CD14-positive monocyte (primary cell): ENCODE measurements around the gene SMARCA2. TPM values are rescaled to one million over a fixed set of nuclear protein-coding genes. Genes with fewer than 3 reads are reported as not detected.
A peak's percentile ranks its signal among the peaks of the same experiment; 100 is the strongest.

ENCODE experiments used
- DNase-seq, 3 donors: peaks; one replicate each; pipeline ENCODE4 v3.0.0-alpha.2; 2011 to 2022
- H2AFZ ChIP-seq: 2 replicates; pipeline ENCODE4 v1.6.0; 2012; ENCODE audit warnings: mild to moderate bottlenecking, low read depth, low read length, inconsistent platforms; ENCODE audit not compliant: insufficient read depth, poor library complexity, severe bottlenecking
- H3K27ac ChIP-seq, 2 donors: 1 replicate in 1 of 2; 2 replicates in 1 of 2; pipeline ENCODE4 v1.5.1; 2012 to 2013; ENCODE audit warnings: low read length in 2 of 2, control low read depth in 1 of 2, inconsistent platforms in 1 of 2, low read depth in 1 of 2, mild to moderate bottlenecking in 1 of 2
- H3K27me3 ChIP-seq, 2 donors: one replicate each; pipeline versions ENCODE4 v1.6.0 to v1.6.1; 2011 to 2013; ENCODE audit warnings: low read length in 2 of 2; ENCODE audit not compliant: control insufficient read depth in 2 of 2, insufficient read depth in 2 of 2
- H3K36me3 ChIP-seq, 2 donors: replicated peaks in 1 of 2; 1 replicate in 1 of 2; 2 replicates in 1 of 2; pipeline versions ENCODE4 v1.5.1 to v1.6.1; 2012 to 2013; ENCODE audit warnings: low read length in 2 of 2, control low read depth in 1 of 2, inconsistent platforms in 1 of 2, mild to moderate bottlenecking in 1 of 2; ENCODE audit not compliant: insufficient read depth in 2 of 2, control insufficient read depth in 1 of 2
- H3K4me1 ChIP-seq, 2 donors: 1 replicate in 1 of 2; 2 replicates in 1 of 2; pipeline versions ENCODE4 v1.5.1 to v1.6.1; 2012 to 2013; ENCODE audit warnings: low read length in 2 of 2, control low read depth in 1 of 2, inconsistent platforms in 1 of 2, mild to moderate bottlenecking in 1 of 2, moderate library complexity in 1 of 2; ENCODE audit not compliant: insufficient read depth in 2 of 2, control insufficient read depth in 1 of 2
- H3K4me2 ChIP-seq: replicated peaks from 2 replicates; pipeline ENCODE3; 2012; ENCODE audit warnings: low read length, moderate library complexity, mild to moderate bottlenecking; ENCODE audit not compliant: poor library complexity, severe bottlenecking; ENCODE audit errors: extremely low read depth
- H3K4me3 ChIP-seq, 3 experiments: fragments of 200-600 bp in 1 of 3; sonication (generic) in 1 of 3; replicated peaks in 1 of 3; 1 replicate in 2 of 3; 2 replicates in 1 of 3; pipeline ENCODE4 v1.5.1; 2011 to 2013; ENCODE audit warnings: low read length in 3 of 3, mild to moderate bottlenecking in 3 of 3, control low read depth in 2 of 3, low read depth in 2 of 3, inconsistent platforms in 1 of 3, moderate library complexity in 1 of 3
- H3K79me2 ChIP-seq: 2 replicates; pipeline ENCODE4 v1.6.0; 2012; ENCODE audit warnings: mild to moderate bottlenecking, control low read depth, inconsistent platforms, low read length, moderate library complexity; ENCODE audit not compliant: insufficient read depth
- H3K9ac ChIP-seq: 2 replicates; pipeline ENCODE4 v1.6.0; 2017; ENCODE audit warnings: low read length, mild to moderate bottlenecking; ENCODE audit not compliant: insufficient read depth, poor library complexity, severe bottlenecking
- H3K9me3 ChIP-seq, 2 donors: replicated peaks in 1 of 2; 1 replicate in 1 of 2; 2 replicates in 1 of 2; pipeline versions ENCODE4 v1.5.1 to v1.6.1; 2012 to 2013; ENCODE audit warnings: low read length in 2 of 2, control low read depth in 1 of 2; ENCODE audit not compliant: control insufficient read depth in 1 of 2, insufficient read depth in 1 of 2
- H4K20me1 ChIP-seq: 2 replicates; pipeline ENCODE4 v1.6.0; 2012; ENCODE audit warnings: mild to moderate bottlenecking, low read length, control low read depth, moderate library complexity; ENCODE audit not compliant: insufficient read depth
- H3K27ac Mint-ChIP-seq, 7 donors: one replicate each; pipeline ENCODE4 v1.8.0; 2020; ENCODE audit warnings: mild to moderate bottlenecking in 7 of 7, mixed read lengths in 7 of 7, moderate library complexity in 6 of 7, inconsistent platforms in 2 of 7
- H3K27me3 Mint-ChIP-seq, 3 donors: one replicate each; pipeline ENCODE4 v1.8.0; 2021 to 2022; ENCODE audit warnings: low read depth in 3 of 3, mild to moderate bottlenecking in 3 of 3, mixed read lengths in 3 of 3, moderate library complexity in 3 of 3, inconsistent platforms in 1 of 3
- H3K36me3 Mint-ChIP-seq, 2 donors: one replicate each; pipeline ENCODE4 v1.8.0; 2020; ENCODE audit warnings: mixed read lengths in 2 of 2, inconsistent platforms in 1 of 2, mild to moderate bottlenecking in 1 of 2
- H3K4me1 Mint-ChIP-seq: one replicate; pipeline ENCODE4 v1.8.0; 2020; ENCODE audit warnings: mild to moderate bottlenecking, mixed read lengths
- H3K4me3 Mint-ChIP-seq, 2 donors: one replicate each; pipeline ENCODE4 v1.8.0; 2020; ENCODE audit warnings: mild to moderate bottlenecking in 2 of 2, mixed read lengths in 2 of 2, moderate library complexity in 1 of 2
- H3K9me3 Mint-ChIP-seq, 7 donors: one replicate each; pipeline ENCODE4 v1.8.0; 2020 to 2022; ENCODE audit warnings: mixed read lengths in 7 of 7, mild to moderate bottlenecking in 6 of 7, moderate library complexity in 6 of 7, inconsistent platforms in 2 of 7
- WGBS: methylation state at CpG from one replicate; pipeline ENCODE4 v1.1.5; 2013; ENCODE audit warnings: missing lambda C conversion rate; ENCODE audit not compliant: insufficient coverage; 5-methylcytosine and 5-hydroxymethylcytosine counted together
- intact Hi-C, 2 donors: fragments of 100-400 bp; cut with micrococcal nuclease; formaldehyde crosslinking; loops; one replicate each; pipeline versions ENCODE4 v1.15.0 to v1.15.1; 2023
- polyA plus RNA-seq, 3 donors: library from polyadenylated mRNA; depleted of rRNA in 1 of 3; unstranded in 2 of 3; stranded (reverse) in 1 of 3; fragments of 300-500 nt in 2 of 3; fragments of >200 nt in 1 of 3; fragmentation: Illumina TruSeq in 2 of 3; gene quantifications; 1 replicate in 2 of 3; 2 replicates in 1 of 3; pipeline ENCODE4 v1.2.3, GENCODE V29; 2012 to 2021
- TF ChIP-seq, protein P1 (sequence below): fragments of 200-600 bp; IDR thresholded peaks from one replicate; pipeline ENCODE4 v1.8.0; 2022; ENCODE audit warnings: antibody characterized with exemption, mild to moderate bottlenecking

Gene SMARCA2
- polyA plus RNA-seq, 3 donors = 11.0 to 54.7 (median 11.8) TPM

DNA sequence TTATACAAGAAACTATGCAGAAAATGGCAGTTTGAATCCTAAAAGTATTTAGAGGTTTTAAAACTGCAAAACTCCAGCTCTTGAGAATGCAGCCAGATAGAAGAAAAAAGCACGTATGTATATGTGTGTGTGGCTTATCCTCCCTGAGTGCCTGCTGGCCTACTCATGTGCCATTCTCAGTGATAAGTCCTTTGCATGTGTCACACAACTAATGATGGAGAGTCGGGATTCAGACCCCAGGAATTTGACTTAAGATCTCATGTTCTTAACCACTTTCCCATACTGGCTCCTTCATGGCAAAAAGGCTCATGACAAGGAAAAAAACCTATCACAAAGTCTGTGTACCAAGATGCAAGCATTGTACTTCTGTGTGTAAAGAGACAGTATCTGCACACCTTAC, 26.6 kb downstream of the SMARCA2 start:
- H3K36me3 Mint-ChIP-seq = peaks cover 82 to 93% of the 10 kb centered on the region in 2 donors
- Histone ChIP-seq H3K4me2 (no peak overlapping the region), H3K36me3 (peaks cover 80 to 98% of the 10 kb centered on the region in 2 donors), H3K27me3 (no peaks in the 10 kb centered on the region), H3K9ac (no peak overlapping the region), H4K20me1 (peaks cover 69% of the 10 kb centered on the region), H3K9me3 (no peaks in the 10 kb centered on the region), H2AFZ (no peak overlapping the region), H3K27ac (peak overlapping the region in 1 of 2 donors; percentile 20), H3K4me3 (no peak overlapping the region), H3K79me2 (peaks cover 15% of the 10 kb centered on the region), H3K4me1 (no peaks in the 10 kb centered on the region)
- no peak for DNase-seq
- intact Hi-C loops = no loop called here
- WGBS = no CpG with 5 or more reads among the region's 2 CpGs
- TF ChIP-seq, protein P1, sequence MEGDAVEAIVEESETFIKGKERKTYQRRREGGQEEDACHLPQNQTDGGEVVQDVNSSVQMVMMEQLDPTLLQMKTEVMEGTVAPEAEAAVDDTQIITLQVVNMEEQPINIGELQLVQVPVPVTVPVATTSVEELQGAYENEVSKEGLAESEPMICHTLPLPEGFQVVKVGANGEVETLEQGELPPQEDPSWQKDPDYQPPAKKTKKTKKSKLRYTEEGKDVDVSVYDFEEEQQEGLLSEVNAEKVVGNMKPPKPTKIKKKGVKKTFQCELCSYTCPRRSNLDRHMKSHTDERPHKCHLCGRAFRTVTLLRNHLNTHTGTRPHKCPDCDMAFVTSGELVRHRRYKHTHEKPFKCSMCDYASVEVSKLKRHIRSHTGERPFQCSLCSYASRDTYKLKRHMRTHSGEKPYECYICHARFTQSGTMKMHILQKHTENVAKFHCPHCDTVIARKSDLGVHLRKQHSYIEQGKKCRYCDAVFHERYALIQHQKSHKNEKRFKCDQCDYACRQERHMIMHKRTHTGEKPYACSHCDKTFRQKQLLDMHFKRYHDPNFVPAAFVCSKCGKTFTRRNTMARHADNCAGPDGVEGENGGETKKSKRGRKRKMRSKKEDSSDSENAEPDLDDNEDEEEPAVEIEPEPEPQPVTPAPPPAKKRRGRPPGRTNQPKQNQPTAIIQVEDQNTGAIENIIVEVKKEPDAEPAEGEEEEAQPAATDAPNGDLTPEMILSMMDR = no peak
- no peaks in the 10 kb centered on the region for H3K9me3 Mint-ChIP-seq
- H3K4me1 Mint-ChIP-seq = no peaks in the 10 kb centered on the region
- no peak overlapping the region for H3K4me3 Mint-ChIP-seq
- no peaks in the 10 kb centered on the region for H3K27me3 Mint-ChIP-seq
- H3K27ac Mint-ChIP-seq = peak overlapping the region in 1 of 7 donors; percentile 12

DNA sequence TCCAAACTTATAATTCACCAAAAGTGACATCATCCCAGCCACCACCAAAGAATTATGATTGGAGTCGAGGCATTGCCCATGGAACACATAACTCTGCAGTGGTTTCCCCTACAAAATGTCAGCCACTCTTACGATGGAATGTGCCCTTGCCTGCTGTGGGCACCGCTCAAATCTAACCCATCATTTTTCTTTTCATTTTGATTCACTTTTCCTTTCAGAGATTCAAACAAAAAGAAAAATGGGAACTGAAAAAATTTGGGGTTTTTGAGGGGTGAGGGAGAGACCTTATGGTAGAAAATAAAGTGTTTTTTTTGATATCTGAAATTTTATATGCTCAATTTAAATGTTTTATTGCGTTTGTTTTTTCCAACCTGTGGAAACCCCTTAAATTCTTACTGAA, 28.1 kb downstream of the SMARCA2 start:
- H3K4me3 Mint-ChIP-seq = no peak overlapping the region
- WGBS = 88% methylated on average over 1 of the region's 4 CpGs
- Histone ChIP-seq H3K27me3 (no peaks in the 10 kb centered on the region), H3K79me2 (peaks cover 12% of the 10 kb centered on the region), H3K4me3 (no peak overlapping the region), H2AFZ (no peak overlapping the region), H3K9me3 (no peaks in the 10 kb centered on the region), H3K4me1 (no peaks in the 10 kb centered on the region), H3K27ac (no peak overlapping the region), H3K36me3 (peaks cover 77 to 95% of the 10 kb centered on the region in 2 donors), H3K9ac (no peak overlapping the region), H3K4me2 (no peak overlapping the region), H4K20me1 (peaks cover 59% of the 10 kb centered on the region)
- peak overlapping the region in 3 of 7 donors; percentile 23 to 65 (median 33) for H3K27ac Mint-ChIP-seq
- H3K9me3 Mint-ChIP-seq = no peaks in the 10 kb centered on the region
- peaks cover 80 to 92% of the 10 kb centered on the region in 2 donors for H3K36me3 Mint-ChIP-seq
- no peaks in the 10 kb centered on the region for H3K4me1 Mint-ChIP-seq
- intact Hi-C loops = no loop called here
- no peaks in the 10 kb centered on the region for H3K27me3 Mint-ChIP-seq
- TF ChIP-seq, protein P1 = no peak
- DNase-seq = no peak
